ENCODE results near the gene INHA. TPM values are rescaled to one million over a fixed set of nuclear protein-coding genes. Genes with fewer than 3 reads are reported as not detected.

INHA gene
- total RNA-seq, 2 experiments from 2014 or later = not detected

DNA sequence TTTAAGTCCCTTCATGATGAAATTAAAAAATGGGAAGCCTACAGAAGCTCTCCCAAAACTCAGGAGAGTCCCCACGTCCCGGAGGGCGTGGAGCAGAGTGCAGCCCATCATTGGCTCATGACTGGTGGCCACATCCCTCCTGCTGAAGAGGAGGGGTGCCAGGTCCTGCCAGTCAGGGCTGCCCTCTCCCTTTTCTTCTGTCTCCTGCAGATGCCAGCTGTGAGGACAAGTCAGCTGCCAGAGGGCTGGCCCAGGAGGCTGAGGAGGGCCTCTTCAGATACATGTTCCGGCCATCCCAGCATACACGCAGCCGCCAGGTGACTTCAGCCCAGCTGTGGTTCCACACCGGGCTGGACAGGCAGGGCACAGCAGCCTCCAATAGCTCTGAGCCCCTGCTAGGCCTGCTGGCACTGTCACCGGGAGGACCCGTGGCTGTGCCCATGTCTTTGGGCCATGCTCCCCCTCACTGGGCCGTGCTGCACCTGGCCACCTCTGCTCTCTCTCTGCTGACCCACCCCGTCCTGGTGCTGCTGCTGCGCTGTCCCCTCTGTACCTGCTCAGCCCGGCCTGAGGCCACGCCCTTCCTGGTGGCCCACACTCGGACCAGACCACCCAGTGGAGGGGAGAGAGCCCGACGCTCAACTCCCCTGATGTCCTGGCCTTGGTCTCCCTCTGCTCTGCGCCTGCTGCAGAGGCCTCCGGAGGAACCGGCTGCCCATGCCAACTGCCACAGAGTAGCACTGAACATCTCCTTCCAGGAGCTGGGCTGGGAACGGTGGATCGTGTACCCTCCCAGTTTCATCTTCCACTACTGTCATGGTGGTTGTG, 2.6 kb downstream of the INHA start:
- TF ChIP-seq, protein P1, sequence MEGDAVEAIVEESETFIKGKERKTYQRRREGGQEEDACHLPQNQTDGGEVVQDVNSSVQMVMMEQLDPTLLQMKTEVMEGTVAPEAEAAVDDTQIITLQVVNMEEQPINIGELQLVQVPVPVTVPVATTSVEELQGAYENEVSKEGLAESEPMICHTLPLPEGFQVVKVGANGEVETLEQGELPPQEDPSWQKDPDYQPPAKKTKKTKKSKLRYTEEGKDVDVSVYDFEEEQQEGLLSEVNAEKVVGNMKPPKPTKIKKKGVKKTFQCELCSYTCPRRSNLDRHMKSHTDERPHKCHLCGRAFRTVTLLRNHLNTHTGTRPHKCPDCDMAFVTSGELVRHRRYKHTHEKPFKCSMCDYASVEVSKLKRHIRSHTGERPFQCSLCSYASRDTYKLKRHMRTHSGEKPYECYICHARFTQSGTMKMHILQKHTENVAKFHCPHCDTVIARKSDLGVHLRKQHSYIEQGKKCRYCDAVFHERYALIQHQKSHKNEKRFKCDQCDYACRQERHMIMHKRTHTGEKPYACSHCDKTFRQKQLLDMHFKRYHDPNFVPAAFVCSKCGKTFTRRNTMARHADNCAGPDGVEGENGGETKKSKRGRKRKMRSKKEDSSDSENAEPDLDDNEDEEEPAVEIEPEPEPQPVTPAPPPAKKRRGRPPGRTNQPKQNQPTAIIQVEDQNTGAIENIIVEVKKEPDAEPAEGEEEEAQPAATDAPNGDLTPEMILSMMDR (IDR thresholded peaks at IDR 0.05) = no peak
- Mint-ChIP-seq H3K9me3 (no peaks in the 10 kb centered on the region), H3K36me3 (ENCODE audit: low read depth) (no peaks in the 10 kb centered on the region), H3K4me1 (ENCODE audit: low read depth) (no peaks in the 10 kb centered on the region), H3K4me3 (no peak overlapping the region), H3K27me3 (peaks cover 32% of the 10 kb centered on the region), H3K27ac (no peak overlapping the region)
- POLR2A ChIA-PET = no interaction called here
- intact Hi-C loops (cut with micrococcal nuclease) = no loop called here
- CTCF ChIA-PET = interaction anchor here (0.9 to 1.8 kb wide), 3 partner anchors 14 to 78 kb away, joined by 3 to 8 read pairs (median 4); a partner anchor contains a TSS
- ATAC-seq (no peak), DNase-seq (no peak)

DNA sequence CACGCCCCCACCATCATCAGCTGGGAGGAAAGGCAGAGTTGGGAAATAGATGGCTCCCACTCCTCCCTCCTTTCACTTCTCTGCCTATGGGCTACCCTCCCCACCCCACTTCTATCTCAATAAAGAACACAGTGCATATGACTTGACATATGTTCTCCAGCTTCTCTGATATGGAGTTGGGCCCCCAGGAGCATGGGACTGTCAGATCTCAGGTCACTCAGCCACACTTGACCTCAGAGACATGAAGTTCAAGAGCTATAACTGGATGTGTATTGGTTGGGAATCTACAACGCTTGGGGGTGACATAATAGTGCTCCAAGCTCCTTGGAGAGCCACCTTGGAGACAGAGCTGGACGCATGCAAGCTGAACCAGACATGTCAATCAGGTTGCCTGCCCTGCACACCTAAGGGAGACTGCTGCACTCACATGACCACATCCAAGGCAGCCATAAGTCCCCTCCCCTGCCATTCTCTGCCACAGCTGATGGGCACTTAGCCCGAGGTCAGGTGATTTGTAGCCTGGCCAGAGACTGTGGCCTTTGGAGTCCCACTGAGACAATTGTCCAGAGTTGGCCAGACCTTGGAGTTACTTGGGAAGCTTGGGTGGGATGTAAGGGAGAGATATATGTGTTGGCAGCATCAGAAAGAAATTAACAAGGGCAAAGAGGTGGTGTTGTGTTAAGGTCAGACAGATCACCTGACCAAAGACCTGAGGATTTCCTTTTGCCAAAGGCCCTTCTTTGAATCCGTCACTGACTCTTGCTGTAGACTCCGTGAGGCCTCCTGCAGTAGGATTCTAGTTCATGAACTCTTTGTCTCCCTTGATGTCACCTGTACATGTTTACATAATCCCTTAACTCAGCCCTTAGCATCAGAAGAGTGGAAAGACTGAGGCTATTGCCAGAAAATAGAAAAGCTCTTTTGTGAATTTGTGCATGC, 3.7 kb downstream of the INHA start:
- Mint-ChIP-seq H3K9me3 (no peaks in the 10 kb centered on the region), H3K27ac (no peak overlapping the region), H3K4me1 (ENCODE audit: low read depth) (no peaks in the 10 kb centered on the region), H3K27me3 (peaks cover 27% of the 10 kb centered on the region), H3K4me3 (no peak overlapping the region), H3K36me3 (ENCODE audit: low read depth) (no peaks in the 10 kb centered on the region)
- intact Hi-C loops (cut with micrococcal nuclease) = no loop called here
- no peak for ATAC-seq
- TF ChIP-seq, protein P1 (IDR thresholded peaks at IDR 0.05) = no peak
- ChIA-PET POLR2A (no interaction called here), CTCF (interaction anchor here (1.2 to 1.8 kb wide), 3 partner anchors 14 to 67 kb away, joined by 3 to 8 read pairs (median 4); no protein-coding TSS in a partner anchor)
- no peak for DNase-seq

GRCh38 chr2:219576505-219577388, 4.6 kb downstream of the INHA start:
- intact Hi-C loops (cut with micrococcal nuclease) = no loop called here
- H3K27ac Mint-ChIP-seq = no peak overlapping the region
- H3K27me3 Mint-ChIP-seq = peaks cover 26% of the 10 kb centered on the region
- H3K4me1 Mint-ChIP-seq (ENCODE audit: low read depth) = no peaks in the 10 kb centered on the region
- H3K9me3 Mint-ChIP-seq = no peaks in the 10 kb centered on the region
- no peak for DNase-seq
- CTCF ChIA-PET = interaction anchor here (1.2 to 1.8 kb wide), 5 partner anchors 15 to 66 kb away, joined by 3 to 8 read pairs (median 3); no protein-coding TSS in a partner anchor
- ATAC-seq = no peak
- no peaks in the 10 kb centered on the region for H3K36me3 Mint-ChIP-seq (ENCODE audit: low read depth)
- no peak overlapping the region for H3K4me3 Mint-ChIP-seq
- POLR2A ChIA-PET = no interaction called here
- TF ChIP-seq, protein P1 (IDR thresholded peaks at IDR 0.05) = no peak

- CTCF ChIA-PET = interaction anchor here (0.6 kb wide), 1 partner anchor 19 kb away, joined by 3 read pairs; no protein-coding TSS in a partner anchor
- POLR2A ChIA-PET = no interaction called here
- Mint-ChIP-seq H3K27me3 (peaks cover 13% of the 10 kb centered on the region), H3K27ac (no peak overlapping the region), H3K4me3 (no peak overlapping the region), H3K9me3 (no peaks in the 10 kb centered on the region), H3K4me1 (ENCODE audit: low read depth) (no peaks in the 10 kb centered on the region), H3K36me3 (ENCODE audit: low read depth) (no peaks in the 10 kb centered on the region)
- DNase-seq = no peak
- intact Hi-C loops (cut with micrococcal nuclease) = no loop called here
- TF ChIP-seq, protein P1 (IDR thresholded peaks at IDR 0.05) = no peak
- ATAC-seq = no peak
Observed at GRCh38 chr2:219578811-219579613, 6.9 kb downstream of the INHA start.
